H1 (cell line): ENCODE measurements around the gene COBLL1. TPM values are rescaled to one million over a fixed set of nuclear protein-coding genes. Genes with fewer than 3 reads are reported as not detected.

Experiments used
- KDM1A ChIP-seq: fragments of 200-600, 300-600 bp; sonication (generic); IDR thresholded peaks from 2 replicates; pipeline ENCODE4 v1.7.1; 2016; ENCODE audit warnings: mild to moderate bottlenecking, low read length, borderline replicate concordance
- SIN3A ChIP-seq, 2 experiments: IDR thresholded peaks in 1 of 2; conservative IDR thresholded peaks in 1 of 2; 2 replicates each; pipeline ENCODE4 v1.6.1; 2011 to 2012; ENCODE audit warnings: low read length in 2 of 2, improper control_type of control experiment in 1 of 2, low read depth in 1 of 2, mild to moderate bottlenecking in 1 of 2
- polyA plus RNA-seq, 7 experiments: library from polyadenylated mRNA; depleted of rRNA in 3 of 7; stranded (reverse) in 5 of 7; unstranded in 2 of 7; fragments of >200 nt in 5 of 7; fragments of 200-250 nt in 2 of 7; gene quantifications; 1 replicate in 5 of 7; 2 replicates in 1 of 7; 4 replicates in 1 of 7; pipeline versions ENCODE4 v1.2.1 to v1.2.3, GENCODE V29; 2011 to 2013; ENCODE audit warnings: missing spikeins in 2 of 7, mixed read lengths in 2 of 7
- total RNA-seq: library from RNA; stranded (reverse); fragmentation: NEBNext Ultra II Directional; extraction: Animal tissue kit (Norgen Biotek cat#: 25700); gene quantifications from 2 replicates; pipeline ENCODE4 v1.2.1, GENCODE V29; 2021

COBLL1 gene
- total and polyA plus RNA-seq, 2 of the 8 experiments (the other 6 are each of a cell fraction or from before 2014, with no cell fraction given): 2.2 to 6.2 TPM

GRCh38 chr2:164675687-164676086 is 165.9 kb downstream of the COBLL1 start (continued):
- TF ChIP-seq SIN3A (conservative IDR thresholded peaks at IDR 0.05 in 1 of 2, IDR thresholded peaks at IDR 0.05 in 1 of 2; ENCODE audit: low read depth in 1 of 2, low read length in 2 of 2) (no peak), KDM1A (no peak)
